GF-D8 (cell line): Measurements from ENCODE around the gene CTLA4.

Experiments used
- DNase-seq: peaks from one replicate; lab custom pipeline; 2025; lab: John Stamatoyannopoulos, UW

Gene CTLA4

GRCh38 chr2:203867561-203868200, at the start of gene CTLA4:
Gene CTLA4 (plus strand): TSS chr2:203867771. CDS start chr2:203867943, 172 bp downstream.
- no peak for DNase-seq

- DNase-seq, result no peak
Observed at GRCh38 chr2:203818656-203819055, 48.9 kb upstream of the CTLA4 start.

GRCh38 chr2:203819434-203820133, 48.0 kb upstream of the CTLA4 start:
- no peak for DNase-seq

- no peak for DNase-seq
Observed at GRCh38 chr2:203820969-203821368, 46.6 kb upstream of the CTLA4 start.

GRCh38 chr2:203822240-203822639, 45.3 kb upstream of the CTLA4 start:
- no peak for DNase-seq

- DNase-seq, result no peak
Observed at GRCh38 chr2:203823173-203823572, 44.4 kb upstream of the CTLA4 start.

GRCh38 chr2:203824057-203824456, 43.5 kb upstream of the CTLA4 start:
- no peak for DNase-seq

- no peak for DNase-seq
Observed at GRCh38 chr2:203824603-203825002, 43.0 kb upstream of the CTLA4 start.

- no peak for DNase-seq
Observed at GRCh38 chr2:203826704-203827103, 40.9 kb upstream of the CTLA4 start.

GRCh38 chr2:203830304-203831055, 37.1 kb upstream of the CTLA4 start:
- no peak for DNase-seq

- no peak for DNase-seq
Observed at GRCh38 chr2:203835420-203835819, 32.2 kb upstream of the CTLA4 start.

GRCh38 chr2:203835892-203836800, 31.4 kb upstream of the CTLA4 start:
- no peak for DNase-seq

GRCh38 chr2:203840655-203841205, 26.8 kb upstream of the CTLA4 start:
- DNase-seq, result no peak

- DNase-seq, result no peak
Observed at GRCh38 chr2:203841654-203842053, 25.9 kb upstream of the CTLA4 start.

- DNase-seq, result no peak
Observed at GRCh38 chr2:203842373-203842772, 25.2 kb upstream of the CTLA4 start.

- no peak for DNase-seq
Observed at GRCh38 chr2:203846490-203847105, 21.0 kb upstream of the CTLA4 start.

GRCh38 chr2:203849010-203849409, 18.6 kb upstream of the CTLA4 start:
- no peak for DNase-seq

GRCh38 chr2:203852760-203853159, 14.8 kb upstream of the CTLA4 start:
- DNase-seq, result no peak

- no peak for DNase-seq
Observed at GRCh38 chr2:203853271-203853670, 14.3 kb upstream of the CTLA4 start.

- DNase-seq, result no peak
Observed at GRCh38 chr2:203853722-203854121, 13.8 kb upstream of the CTLA4 start.

- DNase-seq, result no peak
Observed at GRCh38 chr2:203855274-203855673, 12.3 kb upstream of the CTLA4 start.
